H54 (cell line): ENCODE data around the gene KLC1.

Source experiments
- DNase-seq: peaks from one replicate; pipeline ENCODE4 v3.0.0; 2011; ENCODE audit warnings: low spot score, mixed read lengths; ENCODE audit not compliant: insufficient read length
- FAIRE-seq: peaks from 3 replicates; lab custom pipeline; 2011; peaks lifted over from hg19 to GRCh38; lab: Jason Lieb, UNC
- POLR2A ChIP-seq: IDR thresholded peaks from 2 replicates; pipeline ENCODE4 v1.6.1; 2011; ENCODE audit warnings: low read depth, mild to moderate bottlenecking, low read length

KLC1 gene

GRCh38 chr14:103736546-103737431 lies 107.8 kb downstream of the KLC1 start:
- no peak for DNase-seq
- TF ChIP-seq POLR2A, result no peak
- no peak for FAIRE-seq

- TF ChIP-seq POLR2A, result no peak
- DNase-seq, result no peak
- no peak for FAIRE-seq
Observed at GRCh38 chr14:103737432-103738045, 108.5 kb downstream of the KLC1 start.

- DNase-seq, result no peak
- TF ChIP-seq POLR2A, result no peak
- no peak for FAIRE-seq
Observed at GRCh38 chr14:103738166-103738565, 109.2 kb downstream of the KLC1 start.

- TF ChIP-seq POLR2A, result no peak
- FAIRE-seq (no peak), DNase-seq (no peak)
Observed at GRCh38 chr14:103738701-103739451, 109.9 kb downstream of the KLC1 start.

- no peak for FAIRE-seq
- no peak for TF ChIP-seq POLR2A
- DNase-seq, result no peak
Observed at GRCh38 chr14:103739466-103739792, 110.4 kb downstream of the KLC1 start.

- DNase-seq (no peak), FAIRE-seq (no peak)
- TF ChIP-seq POLR2A, result no peak
Observed at GRCh38 chr14:103739793-103740501, 110.9 kb downstream of the KLC1 start.

GRCh38 chr14:103740991-103741689 lies 112.1 kb downstream of the KLC1 start:
- no peak for DNase-seq
- FAIRE-seq, result no peak
- TF ChIP-seq POLR2A, result no peak

GRCh38 chr14:103741876-103742275 lies 112.9 kb downstream of the KLC1 start:
- no peak for TF ChIP-seq POLR2A
- DNase-seq, result no peak
- no peak for FAIRE-seq

- no peak for TF ChIP-seq POLR2A
- DNase-seq (no peak), FAIRE-seq (no peak)
Observed at GRCh38 chr14:103742499-103743255, 113.7 kb downstream of the KLC1 start.

- FAIRE-seq (no peak), DNase-seq (no peak)
- no peak for TF ChIP-seq POLR2A
Observed at GRCh38 chr14:103743691-103744090, 114.7 kb downstream of the KLC1 start.

GRCh38 chr14:103744621-103745395 lies 115.8 kb downstream of the KLC1 start:
- no peak for FAIRE-seq

GRCh38 chr14:103745424-103745823 lies 116.4 kb downstream of the KLC1 start:
- FAIRE-seq, result no peak
- TF ChIP-seq POLR2A, result no peak

More at GRCh38 chr14:103744621-103745395, 115.8 kb downstream of the KLC1 start:
- TF ChIP-seq POLR2A, result no peak
- DNase-seq, result no peak

More at GRCh38 chr14:103745424-103745823, 116.4 kb downstream of the KLC1 start:
- no peak for DNase-seq
